Activated CD4-positive, alpha-beta T cell treated with anti-CD3 and anti-CD28 coated beads for 24 hours (primary cell): ENCODE results near the gene PATE4.

Experiments
- DNase-seq, 2 donors: peaks; one replicate each; pipeline ENCODE4 v3.0.0-alpha.2; 2020; ENCODE audit warnings: low read depth in 2 of 2

The PATE4 gene

GRCh38 chr11:125887373-125888324, 54.5 kb downstream of the PATE4 start, which contains the start of gene HYLS1:
TSS of gene HYLS1 (plus strand) at chr11:125887668. CDS start at chr11:125899369, 11,701 bp downstream.
- DNase-seq = peak; percentile 88 to 93
